Breast epithelium (tissue), 3 donors: ENCODE data around the gene SOCS1.

Experiments used
- POLR2A ChIP-seq: fragments of 450-650 bp; IDR thresholded peaks from one replicate; pipeline ENCODE4 v1.6.1; 2016; ENCODE audit warnings: antibody characterized with exemption, mild to moderate bottlenecking, moderate library complexity
- TF ChIP-seq, protein P1 (sequence below), 3 donors: fragments of 450-650 bp; IDR thresholded peaks; one replicate each; pipeline ENCODE4 v1.5.1; 2016 to 2017; ENCODE audit warnings: antibody characterized with exemption in 3 of 3, mild to moderate bottlenecking in 3 of 3, moderate library complexity in 3 of 3

- TF ChIP-seq, protein P1, sequence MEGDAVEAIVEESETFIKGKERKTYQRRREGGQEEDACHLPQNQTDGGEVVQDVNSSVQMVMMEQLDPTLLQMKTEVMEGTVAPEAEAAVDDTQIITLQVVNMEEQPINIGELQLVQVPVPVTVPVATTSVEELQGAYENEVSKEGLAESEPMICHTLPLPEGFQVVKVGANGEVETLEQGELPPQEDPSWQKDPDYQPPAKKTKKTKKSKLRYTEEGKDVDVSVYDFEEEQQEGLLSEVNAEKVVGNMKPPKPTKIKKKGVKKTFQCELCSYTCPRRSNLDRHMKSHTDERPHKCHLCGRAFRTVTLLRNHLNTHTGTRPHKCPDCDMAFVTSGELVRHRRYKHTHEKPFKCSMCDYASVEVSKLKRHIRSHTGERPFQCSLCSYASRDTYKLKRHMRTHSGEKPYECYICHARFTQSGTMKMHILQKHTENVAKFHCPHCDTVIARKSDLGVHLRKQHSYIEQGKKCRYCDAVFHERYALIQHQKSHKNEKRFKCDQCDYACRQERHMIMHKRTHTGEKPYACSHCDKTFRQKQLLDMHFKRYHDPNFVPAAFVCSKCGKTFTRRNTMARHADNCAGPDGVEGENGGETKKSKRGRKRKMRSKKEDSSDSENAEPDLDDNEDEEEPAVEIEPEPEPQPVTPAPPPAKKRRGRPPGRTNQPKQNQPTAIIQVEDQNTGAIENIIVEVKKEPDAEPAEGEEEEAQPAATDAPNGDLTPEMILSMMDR (IDR thresholded peaks at IDR 0.05): no peak
- no peak for TF ChIP-seq POLR2A
These were observed 23.6 kb downstream of the SOCS1 start for GRCh38 chr16:11232302-11232851.
